Measurements from ENCODE around the gene MAP3K3.

DNA sequence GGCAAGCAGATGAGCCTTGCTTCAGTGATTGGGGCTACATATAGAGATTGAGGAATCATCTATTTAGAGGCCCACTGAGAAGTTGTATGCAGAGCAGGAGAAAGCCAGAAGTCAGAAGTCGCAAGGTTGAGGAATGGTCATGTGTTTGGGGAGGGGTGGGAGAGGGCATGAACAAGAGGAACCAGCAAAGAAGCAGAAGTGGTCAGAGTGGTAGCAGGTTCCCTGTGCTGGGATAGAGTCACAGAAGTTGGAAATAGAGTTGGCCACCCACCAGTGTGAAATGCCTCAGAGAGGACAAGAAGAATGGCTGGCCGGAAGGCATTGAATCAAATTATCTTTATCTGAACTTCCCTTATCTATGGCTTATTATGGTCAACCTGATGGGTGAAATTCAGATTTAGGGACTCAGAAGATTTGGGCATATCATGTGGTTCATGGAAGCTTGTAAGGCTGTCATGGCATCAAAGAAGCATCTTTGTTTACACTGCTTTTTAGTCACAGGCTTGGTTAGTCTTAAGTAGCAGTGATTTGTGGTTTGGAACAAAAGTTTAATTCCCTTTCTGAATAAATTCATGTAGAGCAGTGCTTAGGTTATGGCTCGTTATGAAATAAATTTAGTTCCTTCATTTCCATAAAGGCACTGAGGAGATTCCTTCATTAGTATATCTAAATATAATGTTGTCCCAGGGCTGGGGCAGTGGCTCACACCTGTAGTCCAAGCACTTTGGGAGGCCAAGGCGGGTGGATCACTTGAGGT, 19.7 kb downstream of the MAP3K3 start:
- TF ChIP-seq, protein P1, sequence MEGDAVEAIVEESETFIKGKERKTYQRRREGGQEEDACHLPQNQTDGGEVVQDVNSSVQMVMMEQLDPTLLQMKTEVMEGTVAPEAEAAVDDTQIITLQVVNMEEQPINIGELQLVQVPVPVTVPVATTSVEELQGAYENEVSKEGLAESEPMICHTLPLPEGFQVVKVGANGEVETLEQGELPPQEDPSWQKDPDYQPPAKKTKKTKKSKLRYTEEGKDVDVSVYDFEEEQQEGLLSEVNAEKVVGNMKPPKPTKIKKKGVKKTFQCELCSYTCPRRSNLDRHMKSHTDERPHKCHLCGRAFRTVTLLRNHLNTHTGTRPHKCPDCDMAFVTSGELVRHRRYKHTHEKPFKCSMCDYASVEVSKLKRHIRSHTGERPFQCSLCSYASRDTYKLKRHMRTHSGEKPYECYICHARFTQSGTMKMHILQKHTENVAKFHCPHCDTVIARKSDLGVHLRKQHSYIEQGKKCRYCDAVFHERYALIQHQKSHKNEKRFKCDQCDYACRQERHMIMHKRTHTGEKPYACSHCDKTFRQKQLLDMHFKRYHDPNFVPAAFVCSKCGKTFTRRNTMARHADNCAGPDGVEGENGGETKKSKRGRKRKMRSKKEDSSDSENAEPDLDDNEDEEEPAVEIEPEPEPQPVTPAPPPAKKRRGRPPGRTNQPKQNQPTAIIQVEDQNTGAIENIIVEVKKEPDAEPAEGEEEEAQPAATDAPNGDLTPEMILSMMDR (IDR thresholded peaks at IDR 0.05; ENCODE audit: low read depth, low read length, poor library complexity, severe bottlenecking) = no peak
- TF ChIP-seq EZH2phosphoT487 (IDR thresholded peaks at IDR 0.05; ENCODE audit: borderline replicate concordance, low read length) = no peak

Measured in DOHH2 (cell line).